Gastroesophageal sphincter (tissue), 4 donors: ENCODE measurements around the gene BRD3. TPM values are rescaled to one million over a fixed set of nuclear protein-coding genes. Genes with fewer than 3 reads are reported as not detected.

ENCODE experiments used
- ATAC-seq: fragments of 150-250 bp; one replicate; pipeline ENCODE4 v1.9.1; 2016; ENCODE audit warnings: mild to moderate bottlenecking, moderate library complexity
- H3K27ac ChIP-seq, 4 donors: fragments of 200-600 bp; sonication (generic) in 3 of 4; 1 replicate in 3 of 4; 2 replicates in 1 of 4; pipeline ENCODE4 v1.5.1; 2016 to 2019
- H3K27me3 ChIP-seq: fragments of 200-600 bp; sonication (generic); one replicate; pipeline ENCODE4 v1.5.1; 2019
- H3K36me3 ChIP-seq, 2 donors: fragments of 200-600 bp; sonication (generic); one replicate each; pipeline ENCODE4 v1.5.1; 2019; ENCODE audit warnings: control low read depth in 1 of 2
- H3K4me1 ChIP-seq, 3 donors: fragments of 200-600 bp; sonication (generic); 1 replicate in 2 of 3; 2 replicates in 1 of 3; pipeline ENCODE4 v1.5.1; 2016 to 2019; ENCODE audit warnings: control low read depth in 2 of 3
- H3K4me3 ChIP-seq, 2 donors: fragments of 200-600 bp; sonication (generic); one replicate each; pipeline ENCODE4 v1.5.1; 2019; ENCODE audit warnings: mild to moderate bottlenecking in 1 of 2, moderate library complexity in 1 of 2
- H3K9me3 ChIP-seq, 3 donors: fragments of 200-600 bp; sonication (generic); one replicate each; pipeline ENCODE4 v1.5.1; 2017 to 2019; ENCODE audit warnings: control low read depth in 2 of 3
- EP300 ChIP-seq: sonication (generic); formaldehyde crosslinking; IDR thresholded peaks from one replicate; pipeline ENCODE4 v1.6.1; 2017; ENCODE audit warnings: antibody characterized with exemption, mild to moderate bottlenecking
- POLR2A ChIP-seq, 2 donors: fragments of 450-650 bp; IDR thresholded peaks; one replicate each; pipeline ENCODE4 v1.6.1; 2017; ENCODE audit warnings: antibody characterized with exemption in 2 of 2, mild to moderate bottlenecking in 2 of 2, moderate library complexity in 1 of 2
- POLR2AphosphoS5 ChIP-seq: sonication (generic); formaldehyde crosslinking; IDR thresholded peaks from one replicate; pipeline ENCODE4 v1.6.1; 2017; ENCODE audit warnings: antibody characterized with exemption
- WGBS, 2 donors: methylation state at CpG; one replicate each; pipeline ENCODE4 v1.1.5; 2018; ENCODE audit warnings: low coverage in 1 of 2; 5-methylcytosine and 5-hydroxymethylcytosine counted together
- total RNA-seq, 4 donors: library from RNA; depleted of rRNA; stranded (reverse); fragments of >200 nt; gene quantifications; one replicate each; pipeline ENCODE4 v1.1.0, GENCODE V29; 2016
- TF ChIP-seq, protein P1 (sequence below), 4 experiments: fragments of 200-600 bp in 2 of 4; fragments of 450-650 bp in 2 of 4; sonication (generic) in 1 of 4; IDR thresholded peaks; one replicate each; pipeline ENCODE4 v1.5.1; 2017 to 2019; ENCODE audit warnings: antibody characterized with exemption in 4 of 4, mild to moderate bottlenecking in 2 of 4, moderate library complexity in 2 of 4

Gene BRD3
- total RNA-seq, 4 donors from 2014 or later: 22.2 to 38.9 (median 27.2) TPM

DNA sequence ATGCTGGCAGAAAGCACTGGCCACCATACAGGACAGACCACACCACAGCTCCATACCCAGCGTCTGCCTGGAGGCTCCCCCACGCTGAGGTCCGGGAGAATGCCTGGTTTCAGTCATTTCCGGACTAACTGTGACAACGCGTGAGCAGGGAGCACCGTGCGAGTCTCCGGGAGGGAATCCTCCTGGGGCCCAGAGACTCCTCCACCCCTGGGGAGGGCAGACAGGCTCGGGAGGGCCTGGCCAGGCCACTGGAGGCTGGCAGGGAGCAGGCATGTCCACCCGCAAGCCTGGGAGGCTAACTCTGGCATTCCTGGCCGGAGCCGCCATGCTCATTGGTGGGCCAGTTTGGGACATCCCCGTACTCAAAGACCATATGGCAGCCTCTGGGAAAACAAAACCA lies 36.0 kb downstream of the BRD3 start:
- peaks cover 0 to 98% of the 10 kb centered on the region in 2 donors for H3K36me3 ChIP-seq
- H3K4me3 ChIP-seq: no peak overlapping the region
- no peak for ATAC-seq
- no peak overlapping the region for H3K27ac ChIP-seq
- H3K27me3 ChIP-seq: no peaks in the 10 kb centered on the region
- H3K4me1 ChIP-seq: peaks cover 0 to under 1% (median 0%) of the 10 kb centered on the region in 3 donors
- 69 to 100% methylated on average over 1 to 3 of the region's 14 CpGs for WGBS, 2 donors
- H3K9me3 ChIP-seq: no peaks in the 10 kb centered on the region
- no peak for TF ChIP-seq POLR2AphosphoS5
- TF ChIP-seq EP300: no peak
- TF ChIP-seq, protein P1, sequence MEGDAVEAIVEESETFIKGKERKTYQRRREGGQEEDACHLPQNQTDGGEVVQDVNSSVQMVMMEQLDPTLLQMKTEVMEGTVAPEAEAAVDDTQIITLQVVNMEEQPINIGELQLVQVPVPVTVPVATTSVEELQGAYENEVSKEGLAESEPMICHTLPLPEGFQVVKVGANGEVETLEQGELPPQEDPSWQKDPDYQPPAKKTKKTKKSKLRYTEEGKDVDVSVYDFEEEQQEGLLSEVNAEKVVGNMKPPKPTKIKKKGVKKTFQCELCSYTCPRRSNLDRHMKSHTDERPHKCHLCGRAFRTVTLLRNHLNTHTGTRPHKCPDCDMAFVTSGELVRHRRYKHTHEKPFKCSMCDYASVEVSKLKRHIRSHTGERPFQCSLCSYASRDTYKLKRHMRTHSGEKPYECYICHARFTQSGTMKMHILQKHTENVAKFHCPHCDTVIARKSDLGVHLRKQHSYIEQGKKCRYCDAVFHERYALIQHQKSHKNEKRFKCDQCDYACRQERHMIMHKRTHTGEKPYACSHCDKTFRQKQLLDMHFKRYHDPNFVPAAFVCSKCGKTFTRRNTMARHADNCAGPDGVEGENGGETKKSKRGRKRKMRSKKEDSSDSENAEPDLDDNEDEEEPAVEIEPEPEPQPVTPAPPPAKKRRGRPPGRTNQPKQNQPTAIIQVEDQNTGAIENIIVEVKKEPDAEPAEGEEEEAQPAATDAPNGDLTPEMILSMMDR (IDR thresholded peaks at IDR 0.05): no peak
- TF ChIP-seq POLR2A (IDR thresholded peaks at IDR 0.05): no peak

- no peak for ATAC-seq
- TF ChIP-seq EP300 (no peak), POLR2AphosphoS5 (no peak), POLR2A (IDR thresholded peaks at IDR 0.05) (no peak)
- TF ChIP-seq, protein P1 (IDR thresholded peaks at IDR 0.05): no peak
- WGBS, 2 donors: 66 to 96% methylated on average over 6 to 8 of the region's 29 CpGs
- Histone ChIP-seq H3K27me3 (no peaks in the 10 kb centered on the region), H3K27ac (no peak overlapping the region), H3K36me3 (peaks cover 0 to 92% of the 10 kb centered on the region in 2 donors), H3K4me1 (peaks cover 0 to 9% (median 8%) of the 10 kb centered on the region in 3 donors), H3K9me3 (no peaks in the 10 kb centered on the region), H3K4me3 (no peak overlapping the region)
Measured at GRCh38 chr9:134030821-134031470, 36.9 kb downstream of the BRD3 start.

DNA sequence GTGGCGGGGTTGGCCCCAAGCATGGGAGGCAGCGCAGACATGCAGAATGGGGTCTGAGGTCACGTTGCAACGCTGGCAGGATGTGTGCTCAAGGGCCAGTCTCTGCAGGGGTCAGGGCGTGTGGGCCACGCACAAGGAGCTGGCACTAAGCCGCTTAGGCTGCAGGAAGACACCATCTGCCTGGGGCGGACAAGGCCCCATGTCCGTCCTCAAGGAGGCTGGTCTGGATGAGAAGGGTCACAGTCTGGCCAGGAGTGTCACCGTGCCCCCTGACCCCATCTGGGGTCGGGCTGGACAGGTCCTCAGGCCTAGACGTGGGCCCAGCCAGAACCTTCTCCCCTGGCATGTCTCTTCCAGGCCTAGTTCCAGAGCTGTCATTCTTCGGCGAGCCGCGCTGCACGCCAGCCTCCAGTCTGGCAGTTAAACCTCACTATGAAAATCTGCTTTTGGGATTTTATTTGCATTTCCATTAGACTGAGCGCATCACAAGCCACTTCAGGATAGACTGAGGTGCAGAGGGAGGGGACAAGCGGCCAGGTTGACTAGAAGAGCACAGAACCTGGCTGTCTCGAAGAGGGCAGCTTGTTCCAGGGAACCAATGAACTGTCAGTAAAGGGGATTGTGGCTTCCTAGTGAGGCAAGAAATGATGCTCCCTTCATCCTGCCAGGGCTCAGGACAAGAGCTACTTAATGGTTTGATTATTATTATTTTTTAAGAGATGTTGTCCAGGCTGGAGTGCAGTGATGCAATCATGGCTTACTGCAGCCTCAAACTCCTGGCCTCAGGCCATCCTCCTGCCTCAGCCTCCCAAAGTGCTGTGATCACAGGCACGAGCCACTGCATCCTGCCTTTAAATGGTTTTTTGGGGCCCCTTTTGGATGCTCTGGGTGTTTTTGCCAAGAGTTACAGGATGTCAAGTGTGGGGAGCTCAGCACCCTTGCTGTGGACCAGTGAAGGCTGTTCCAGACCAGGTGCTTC lies 38.3 kb downstream of the BRD3 start:
- WGBS, 2 donors: 55 to 76% methylated on average over 2 to 3 of the region's 21 CpGs
- no peak overlapping the region for H3K4me3 ChIP-seq
- H3K4me1 ChIP-seq: peaks cover 0 to 16% (median 9%) of the 10 kb centered on the region in 3 donors
- H3K36me3 ChIP-seq: peaks cover 0 to 78% of the 10 kb centered on the region in 2 donors
- no peak overlapping the region for H3K27ac ChIP-seq
- H3K9me3 ChIP-seq: no peaks in the 10 kb centered on the region
- H3K27me3 ChIP-seq: no peaks in the 10 kb centered on the region
- no peak for ATAC-seq
- TF ChIP-seq EP300 (no peak), POLR2AphosphoS5 (peak; percentile 9)
- TF ChIP-seq, protein P1 (IDR thresholded peaks at IDR 0.05): no peak

GRCh38 chr9:134028575-134029247 lies 39.1 kb downstream of the BRD3 start:
- H3K4me3 ChIP-seq: no peak overlapping the region
- H3K36me3 ChIP-seq: peaks cover 0 to 69% of the 10 kb centered on the region in 2 donors
- ATAC-seq: no peak
- no peaks in the 10 kb centered on the region for H3K27me3 ChIP-seq
- H3K27ac ChIP-seq: no peak overlapping the region
- TF ChIP-seq POLR2A (IDR thresholded peaks at IDR 0.05) (no peak), EP300 (no peak), POLR2AphosphoS5 (no peak)
- TF ChIP-seq, protein P1 (IDR thresholded peaks at IDR 0.05): no peak
- H3K4me1 ChIP-seq: peaks cover 0 to 22% (median 9%) of the 10 kb centered on the region in 3 donors
- no peaks in the 10 kb centered on the region for H3K9me3 ChIP-seq
- WGBS, 2 donors: 90 to 93% methylated on average over 4 to 6 of the region's 22 CpGs
